Right renal cortex interstitium (tissue), 3 donors: ENCODE measurements around the gene TMEM225. TPM values are rescaled to one million over a fixed set of nuclear protein-coding genes. Genes with fewer than 3 reads are reported as not detected.

Experiments used
- polyA plus RNA-seq, 3 donors: library from polyadenylated mRNA; unstranded; fragments of 120-200 nt; gene quantifications; one replicate each; pipeline ENCODE4 v1.2.1, GENCODE V29; 2013; ENCODE audit not compliant: insufficient read length in 3 of 3

TMEM225 gene
- polyA plus RNA-seq, 3 donors = not detected

Other genes with a start within 250 kb of the TMEM225 start
- 1 to 10 TPM; 1.2 to 1.6 (median 1.3) TPM for gene SCN3B, start 231.0 kb downstream of the TMEM225 start, polyA plus RNA-seq
- 10 to 100 TPM; 16.6 to 18.2 (median 16.6) TPM for gene ZNF202, start 144.0 kb downstream of the TMEM225 start, polyA plus RNA-seq
- gene OR6X1, start 131.2 kb downstream of the TMEM225 start, polyA plus RNA-seq = not detected
- not detected for gene OR6M1, start 79.3 kb downstream of the TMEM225 start, polyA plus RNA-seq
- not detected for gene OR8D4, start 16.5 kb upstream of the TMEM225 start, polyA plus RNA-seq
- not detected for gene OR4D5, start 53.9 kb upstream of the TMEM225 start, polyA plus RNA-seq
- gene OR6T1, start 58.2 kb upstream of the TMEM225 start, polyA plus RNA-seq = not detected
- gene OR10S1, start 92.1 kb upstream of the TMEM225 start, polyA plus RNA-seq = not detected
- not detected for gene OR10G6, start 109.5 kb upstream of the TMEM225 start, polyA plus RNA-seq
- gene OR10G4, start 127.3 kb upstream of the TMEM225 start, polyA plus RNA-seq = not detected
- gene OR10G9, start 137.3 kb upstream of the TMEM225 start, polyA plus RNA-seq = not detected
- gene OR10G8, start 141.1 kb upstream of the TMEM225 start, polyA plus RNA-seq = not detected
- gene OR10G7, start 155.7 kb upstream of the TMEM225 start, polyA plus RNA-seq = not detected
- 10 to 100 TPM; 14.6 to 17.1 (median 15.8) TPM for gene VWA5A, start 229.8 kb upstream of the TMEM225 start, polyA plus RNA-seq